OCI-LY3 (cell line): ENCODE measurements around the gene NPEPPS.

Source experiments
- EZH2phosphoT487 ChIP-seq: fragments of 200-600 bp; shearing (Covaris generic); IDR thresholded peaks from 2 replicates; pipeline ENCODE4 v1.6.1; 2018; ENCODE audit warnings: antibody characterized with exemption, mixed run types, low read depth
- TF ChIP-seq, protein P1 (sequence below): fragments of 200-600, 300-600 bp; sonication (generic); IDR thresholded peaks from 2 replicates; pipeline ENCODE4 v1.5.1; 2014; ENCODE audit warnings: antibody characterized with exemption, low read length, low read depth

DNA sequence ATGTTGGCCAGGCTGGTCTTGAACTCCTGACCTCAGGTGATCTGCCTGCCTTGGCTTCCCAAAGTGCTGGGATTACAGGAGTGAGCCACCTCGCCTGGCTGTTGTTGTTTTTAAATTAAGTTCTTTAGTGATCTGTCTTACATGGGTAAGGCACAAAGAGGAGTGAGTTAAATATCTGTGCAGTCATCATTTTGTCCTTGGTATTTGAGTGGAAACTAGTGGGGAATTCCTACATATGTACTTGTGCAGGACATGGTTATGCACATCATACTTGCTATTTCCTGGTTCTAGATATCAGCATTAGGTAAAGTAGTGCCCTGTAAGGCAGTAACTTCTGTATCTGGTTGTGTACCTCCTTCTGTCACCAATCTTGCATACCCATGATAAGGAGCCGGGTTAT is 122.5 kb downstream of the NPEPPS start:
- TF ChIP-seq, protein P1, sequence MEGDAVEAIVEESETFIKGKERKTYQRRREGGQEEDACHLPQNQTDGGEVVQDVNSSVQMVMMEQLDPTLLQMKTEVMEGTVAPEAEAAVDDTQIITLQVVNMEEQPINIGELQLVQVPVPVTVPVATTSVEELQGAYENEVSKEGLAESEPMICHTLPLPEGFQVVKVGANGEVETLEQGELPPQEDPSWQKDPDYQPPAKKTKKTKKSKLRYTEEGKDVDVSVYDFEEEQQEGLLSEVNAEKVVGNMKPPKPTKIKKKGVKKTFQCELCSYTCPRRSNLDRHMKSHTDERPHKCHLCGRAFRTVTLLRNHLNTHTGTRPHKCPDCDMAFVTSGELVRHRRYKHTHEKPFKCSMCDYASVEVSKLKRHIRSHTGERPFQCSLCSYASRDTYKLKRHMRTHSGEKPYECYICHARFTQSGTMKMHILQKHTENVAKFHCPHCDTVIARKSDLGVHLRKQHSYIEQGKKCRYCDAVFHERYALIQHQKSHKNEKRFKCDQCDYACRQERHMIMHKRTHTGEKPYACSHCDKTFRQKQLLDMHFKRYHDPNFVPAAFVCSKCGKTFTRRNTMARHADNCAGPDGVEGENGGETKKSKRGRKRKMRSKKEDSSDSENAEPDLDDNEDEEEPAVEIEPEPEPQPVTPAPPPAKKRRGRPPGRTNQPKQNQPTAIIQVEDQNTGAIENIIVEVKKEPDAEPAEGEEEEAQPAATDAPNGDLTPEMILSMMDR = no peak
- TF ChIP-seq EZH2phosphoT487 = no peak
